Glutamatergic neuron (in vitro differentiated cells): ENCODE data around the gene CDK9. TPM values are rescaled to one million over a fixed set of nuclear protein-coding genes. Genes with fewer than 3 reads are reported as not detected.
"Not testable (repeated sequence)": the region's sequence is repeated elsewhere in the genome, so short reads cannot be mapped to it uniquely, and the experiment has no call there.

Experiments
- DNase-seq: peaks from one replicate; pipeline ENCODE4 v3.0.0; 2022
- H3K27ac Mint-ChIP-seq: one replicate; pipeline ENCODE4 v1.8.0; 2020; ENCODE audit warnings: mild to moderate bottlenecking, mixed read lengths, inconsistent platforms; ENCODE audit not compliant: unreplicated experiment
- H3K27me3 Mint-ChIP-seq: one replicate; pipeline ENCODE4 v1.8.0; 2020; ENCODE audit warnings: mild to moderate bottlenecking, moderate library complexity, mixed read lengths, inconsistent platforms; ENCODE audit not compliant: unreplicated experiment
- H3K36me3 Mint-ChIP-seq: one replicate; pipeline ENCODE4 v1.8.0; 2020; ENCODE audit warnings: mild to moderate bottlenecking, mixed read lengths, inconsistent platforms; ENCODE audit not compliant: unreplicated experiment
- H3K4me1 Mint-ChIP-seq: one replicate; pipeline ENCODE4 v1.8.0; 2020; ENCODE audit warnings: mild to moderate bottlenecking, low read depth, mixed read lengths, inconsistent platforms; ENCODE audit not compliant: unreplicated experiment
- H3K4me3 Mint-ChIP-seq: one replicate; pipeline ENCODE4 v1.8.0; 2020; ENCODE audit warnings: mild to moderate bottlenecking, mixed read lengths, inconsistent platforms; ENCODE audit not compliant: unreplicated experiment
- H3K9me3 Mint-ChIP-seq: one replicate; pipeline ENCODE4 v1.8.0; 2020; ENCODE audit warnings: mild to moderate bottlenecking, moderate library complexity, mixed read lengths, inconsistent platforms; ENCODE audit not compliant: unreplicated experiment
- CTCF ChIP-seq: fragments of 200-600 bp; sonication (generic); IDR thresholded peaks from one replicate; pipeline ENCODE4 v1.5.0; 2021; ENCODE audit not compliant: partially characterized antibody, unreplicated experiment
- total RNA-seq: library from RNA; stranded (reverse); fragmentation: NEBNext Ultra II Directional; extraction: Animal tissue kit (Norgen Biotek cat#: 25700); gene quantifications from one replicate; pipeline ENCODE4 v1.2.1, GENCODE V29; 2021; ENCODE audit not compliant: unreplicated experiment

CDK9 gene
- total RNA-seq, 1 donor from 2014 or later: 83.9 TPM

GRCh38 chr9:127829205-127829906 lies 43.5 kb downstream of the CDK9 start:
- no peak overlapping the region for H3K4me3 Mint-ChIP-seq
- TF ChIP-seq CTCF: no peak
- H3K4me1 Mint-ChIP-seq: peaks cover 2% of the 10 kb centered on the region
- DNase-seq: no peak
- no peaks in the 10 kb centered on the region for H3K9me3 Mint-ChIP-seq
- peaks cover 6% of the 10 kb centered on the region for H3K27me3 Mint-ChIP-seq
- H3K27ac Mint-ChIP-seq: no peak overlapping the region
- no peaks in the 10 kb centered on the region for H3K36me3 Mint-ChIP-seq

- H3K4me1 Mint-ChIP-seq: peaks cover 2% of the 10 kb centered on the region
- no peak overlapping the region for H3K27ac Mint-ChIP-seq
- peaks cover 2% of the 10 kb centered on the region for H3K27me3 Mint-ChIP-seq
- no peaks in the 10 kb centered on the region for H3K9me3 Mint-ChIP-seq
- no peak overlapping the region for H3K4me3 Mint-ChIP-seq
- TF ChIP-seq CTCF: no peak
- H3K36me3 Mint-ChIP-seq: no peaks in the 10 kb centered on the region
- DNase-seq: no peak
These were observed 46.4 kb downstream of the CDK9 start for GRCh38 chr9:127832248-127832647.

GRCh38 chr9:127833555-127833954 lies 47.7 kb downstream of the CDK9 start:
- TF ChIP-seq CTCF: no peak
- H3K27me3 Mint-ChIP-seq: peaks cover 2% of the 10 kb centered on the region
- no peaks in the 10 kb centered on the region for H3K36me3 Mint-ChIP-seq
- no peak overlapping the region for H3K4me3 Mint-ChIP-seq
- peaks cover 2% of the 10 kb centered on the region for H3K9me3 Mint-ChIP-seq
- H3K4me1 Mint-ChIP-seq: peaks cover 2% of the 10 kb centered on the region
- H3K27ac Mint-ChIP-seq: no peak overlapping the region
- DNase-seq: no peak

GRCh38 chr9:127835991-127836516 lies 50.2 kb downstream of the CDK9 start:
- TF ChIP-seq CTCF: no peak
- Mint-ChIP-seq H3K4me3 (no peak overlapping the region), H3K36me3 (no peaks in the 10 kb centered on the region), H3K4me1 (peaks cover 2% of the 10 kb centered on the region), H3K27ac (no peak overlapping the region), H3K9me3 (peaks cover 2% of the 10 kb centered on the region), H3K27me3 (peaks cover 2% of the 10 kb centered on the region)
- no peak for DNase-seq

GRCh38 chr9:127836561-127836960 lies 50.7 kb downstream of the CDK9 start:
- H3K27ac Mint-ChIP-seq, H3K36me3 Mint-ChIP-seq, H3K9me3 Mint-ChIP-seq, H3K4me1 Mint-ChIP-seq, H3K27me3 Mint-ChIP-seq, DNase-seq, H3K4me3 Mint-ChIP-seq: not testable (repeated sequence)
